HG03571 (cell line): ENCODE data around the gene ZBTB40.

Experiments used
- ATAC-seq: cut with Tn5 transposase; IDR thresholded peaks from one replicate; pipeline ENCODE4 v1.9.1; 2021; ENCODE audit not compliant: unreplicated experiment

ZBTB40 gene

DNA sequence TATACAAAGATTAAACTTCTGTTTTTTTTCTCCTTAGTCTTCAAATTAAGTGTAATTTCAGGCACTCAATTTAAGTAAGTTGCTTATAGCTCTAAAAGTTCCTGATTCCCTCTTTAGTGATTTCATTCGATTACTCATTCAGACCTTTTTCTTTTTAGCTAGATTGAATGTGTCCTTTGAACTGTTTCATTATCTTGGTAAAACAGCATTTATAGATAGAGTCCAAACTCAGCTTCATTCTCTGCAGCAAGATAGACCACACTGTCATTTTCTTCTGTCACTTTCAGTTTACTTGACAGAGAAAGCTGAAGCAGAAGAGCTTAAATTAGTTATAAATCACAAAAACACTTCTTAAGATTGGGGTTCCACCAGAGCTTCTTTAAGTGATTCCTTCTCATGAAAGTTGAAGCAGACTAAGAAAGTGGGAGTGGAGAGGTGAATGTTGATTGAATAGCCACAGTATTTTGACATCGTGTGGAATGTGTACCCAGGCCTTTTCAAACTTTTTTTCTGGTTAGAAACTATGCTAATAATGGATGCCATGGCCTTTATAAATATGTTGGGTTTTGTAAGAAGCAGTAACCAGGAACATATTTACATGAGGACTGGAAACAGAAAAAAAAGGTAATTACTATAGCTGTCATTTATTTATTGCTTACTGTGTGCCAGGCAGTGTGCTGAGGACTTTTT lies 52.2 kb downstream of the ZBTB40 start:
- ATAC-seq, result no peak

DNA sequence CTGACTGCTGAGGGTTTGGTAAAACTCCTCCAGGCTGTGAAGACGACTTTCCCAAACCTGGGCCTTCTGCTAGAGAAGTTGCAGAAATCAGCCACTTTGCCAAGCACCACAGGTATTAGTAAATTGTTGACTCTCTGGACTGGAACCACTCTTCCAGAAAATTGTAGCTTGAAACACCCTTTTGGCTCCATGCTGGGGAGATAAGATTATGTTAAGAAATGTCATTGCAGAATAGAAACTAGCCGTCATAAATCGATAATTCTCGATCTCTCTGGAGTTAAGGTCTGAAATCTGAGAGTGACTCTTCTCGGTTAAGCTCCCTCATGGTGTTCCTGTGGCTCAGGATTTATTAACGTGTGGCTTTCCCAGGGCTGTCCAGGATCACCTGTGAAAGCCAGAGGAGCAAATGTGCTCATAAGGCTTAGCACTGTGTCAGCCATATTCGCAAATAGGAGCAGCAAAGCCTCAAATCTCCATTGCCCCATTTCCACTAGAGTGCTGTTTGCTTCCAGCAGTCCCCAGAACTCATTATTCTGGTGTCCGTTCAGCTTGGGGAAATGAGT lies 54.6 kb downstream of the ZBTB40 start:
- no peak for ATAC-seq

DNA sequence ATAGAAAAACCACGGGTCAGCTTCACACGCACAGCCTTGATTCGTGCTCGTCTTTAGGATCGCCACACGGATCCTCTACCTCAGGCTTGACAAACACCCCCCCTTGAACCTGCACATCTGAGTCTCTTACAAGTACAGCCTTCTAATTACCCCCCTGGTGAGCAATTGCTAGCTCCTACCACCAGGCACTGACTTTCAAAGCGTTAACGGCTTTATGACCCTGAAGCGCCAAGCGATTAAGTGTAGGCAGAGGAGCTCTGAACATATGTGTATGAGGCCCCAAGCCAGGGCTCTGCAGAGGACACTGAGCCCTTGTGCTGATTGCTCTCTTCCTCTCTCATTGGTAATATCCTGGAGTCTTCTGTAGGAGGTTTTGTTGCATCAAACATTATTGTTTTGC lies 55.9 kb downstream of the ZBTB40 start:
- ATAC-seq, result no peak

DNA sequence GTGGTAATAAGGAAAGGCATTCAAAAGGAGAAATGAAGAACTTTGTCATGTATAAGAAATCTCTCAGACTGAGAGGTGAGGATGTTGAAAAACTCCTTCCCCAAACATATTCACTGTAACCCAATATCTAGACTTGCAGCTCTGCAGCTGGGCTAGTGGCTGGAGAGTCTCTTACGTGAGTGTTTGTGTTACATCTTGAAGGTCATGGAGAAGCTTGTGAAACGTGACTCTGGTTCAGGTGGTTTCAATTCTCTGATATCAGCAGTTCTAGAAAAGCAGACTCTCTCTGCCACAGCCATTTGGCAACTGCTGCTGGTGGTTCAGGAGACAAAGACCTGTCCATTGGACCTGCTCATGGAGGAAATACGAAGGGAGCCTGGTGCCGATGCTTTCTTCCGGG lies 56.7 kb downstream of the ZBTB40 start:
- no peak for ATAC-seq

DNA sequence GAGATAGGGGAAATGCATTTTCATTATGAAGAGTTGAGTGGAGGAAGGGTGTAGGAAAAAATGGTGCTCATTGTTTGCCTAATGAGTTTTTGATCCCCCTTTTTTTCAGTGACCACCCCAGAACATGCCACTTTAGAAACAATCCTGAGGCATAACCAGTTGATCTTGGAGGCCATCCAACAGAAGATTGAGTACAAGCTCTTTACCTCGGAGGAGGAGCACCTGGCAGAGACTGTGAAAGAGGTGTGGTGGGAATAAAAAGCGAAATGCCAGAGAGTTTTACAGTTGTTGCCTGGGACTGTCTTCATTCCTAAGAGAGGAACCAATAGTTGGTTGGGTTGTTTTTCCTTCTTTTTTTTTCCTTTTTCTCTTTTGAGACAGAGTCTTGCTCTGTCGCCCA lies 57.3 kb downstream of the ZBTB40 start:
- no peak for ATAC-seq

DNA sequence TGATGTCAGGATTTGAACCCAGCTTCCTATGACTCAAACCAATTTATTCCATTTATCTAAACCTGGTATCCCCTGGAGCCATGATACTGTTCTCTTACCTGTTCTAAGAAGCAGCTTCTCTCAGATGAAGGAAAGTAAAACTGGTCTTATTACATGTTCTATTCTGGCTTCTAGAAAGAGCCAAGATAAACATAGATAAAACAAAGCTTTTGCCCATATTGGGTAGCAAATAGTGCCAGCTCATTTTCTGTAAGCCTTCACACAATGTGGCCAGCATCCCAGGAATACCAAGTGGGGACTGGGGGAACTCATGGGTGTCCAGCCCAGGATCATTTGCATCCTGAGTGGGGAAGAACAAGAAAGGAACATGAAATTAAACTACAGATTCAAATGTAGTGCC lies 58.2 kb downstream of the ZBTB40 start:
- no peak for ATAC-seq

DNA sequence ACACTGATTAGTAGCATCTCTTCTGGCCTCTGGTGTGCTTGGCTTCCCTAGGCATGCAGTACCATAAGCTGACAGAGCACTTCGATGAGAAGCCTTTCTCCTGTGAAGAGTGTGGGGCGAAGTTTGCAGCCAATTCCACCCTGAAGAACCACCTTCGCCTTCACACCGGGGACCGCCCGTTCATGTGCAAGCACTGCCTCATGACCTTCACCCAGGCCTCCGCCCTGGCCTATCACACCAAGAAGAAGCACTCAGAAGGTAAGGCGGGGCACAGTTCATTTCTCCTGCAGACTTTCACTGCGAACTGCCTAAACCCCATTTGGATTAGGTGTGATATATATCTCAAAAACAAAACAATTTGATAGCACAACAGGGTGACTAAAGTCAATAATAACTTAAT lies 61.2 kb downstream of the ZBTB40 start:
- no peak for ATAC-seq

DNA sequence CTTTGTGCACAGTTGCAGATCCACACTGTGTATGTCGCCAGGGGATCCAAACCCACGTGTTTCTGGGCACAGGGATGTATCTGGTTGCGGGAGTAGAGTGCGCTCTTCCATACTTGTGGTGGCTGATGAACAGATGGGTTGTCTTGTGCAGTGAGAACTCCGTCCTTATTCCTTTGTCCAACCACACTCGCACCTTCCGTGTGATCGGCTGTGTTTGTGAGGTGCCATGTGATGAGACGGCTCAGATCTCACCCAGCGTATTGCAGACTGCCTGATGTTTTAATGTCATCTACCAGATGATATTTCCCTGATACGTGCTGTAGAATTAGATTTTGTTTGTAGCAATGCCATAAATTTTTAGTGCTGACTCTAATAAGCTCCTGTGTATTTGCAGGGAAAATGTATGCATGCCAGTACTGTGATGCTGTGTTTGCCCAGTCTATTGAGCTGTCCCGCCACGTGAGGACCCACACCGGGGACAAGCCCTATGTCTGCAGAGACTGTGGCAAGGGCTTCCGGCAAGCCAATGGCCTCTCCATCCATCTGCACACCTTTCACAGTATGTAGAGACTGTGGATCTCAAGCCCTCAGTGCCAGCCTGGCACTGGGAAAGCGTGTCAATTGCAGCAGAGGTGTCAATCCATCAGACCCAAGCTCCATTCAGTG lies 65.4 kb downstream of the ZBTB40 start:
- ATAC-seq, result no peak

DNA sequence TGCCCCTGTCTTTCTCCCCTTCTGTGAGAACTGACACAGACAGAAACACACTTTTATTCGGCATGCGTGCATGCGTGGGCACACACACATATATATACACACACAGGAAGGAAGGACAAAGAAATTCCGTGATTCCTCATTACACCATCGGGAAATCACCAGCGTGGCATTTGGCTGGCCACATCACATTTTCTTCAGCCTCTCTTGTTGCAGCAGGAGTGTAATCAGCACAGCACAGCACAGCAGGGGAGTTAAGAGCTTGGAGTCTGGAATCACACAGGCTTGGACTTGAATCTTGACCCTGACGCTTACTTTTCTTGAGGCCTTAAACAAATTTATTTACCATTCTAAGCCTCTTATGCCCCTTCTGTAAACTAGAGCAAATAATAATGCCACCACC lies 66.3 kb downstream of the ZBTB40 start:
- no peak for ATAC-seq

DNA sequence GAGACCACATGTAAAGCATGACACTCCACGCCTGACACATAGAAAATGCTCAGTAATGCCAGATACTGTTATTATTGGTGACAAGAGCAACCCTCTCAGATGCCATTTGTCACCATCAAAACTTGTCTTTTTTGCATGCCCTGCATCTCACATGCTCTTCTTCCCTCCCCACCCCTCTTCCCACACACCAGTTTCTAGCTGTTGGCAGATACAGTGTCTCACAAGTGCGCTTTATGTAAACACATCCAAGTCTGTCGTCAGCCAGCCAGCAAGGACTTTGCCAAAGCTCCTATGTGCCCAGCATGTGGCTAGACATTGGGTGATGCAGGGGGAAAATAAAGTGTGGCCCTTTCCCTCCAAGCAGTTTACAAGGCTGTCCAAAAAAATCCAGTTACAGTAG lies 66.7 kb downstream of the ZBTB40 start:
- no peak for ATAC-seq

DNA sequence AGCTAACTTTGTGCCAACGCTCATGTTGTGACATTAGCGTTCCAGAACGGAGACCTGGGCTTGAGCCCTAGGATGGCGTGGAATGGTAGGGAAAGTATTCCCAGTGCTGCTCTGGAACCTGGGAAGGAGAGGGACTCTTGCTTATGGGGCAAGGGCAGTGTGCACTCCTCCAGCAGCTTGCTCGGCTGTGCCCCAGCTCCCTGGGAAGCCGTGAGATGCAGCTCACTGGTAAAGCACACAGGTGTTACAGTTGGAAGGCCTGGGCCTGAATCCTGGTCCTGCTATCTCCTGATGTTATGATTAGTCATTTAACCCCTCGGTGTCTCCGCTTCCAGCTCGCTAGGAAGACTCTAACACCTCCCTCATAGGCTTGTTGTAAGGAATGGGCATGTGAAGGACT lies 69.2 kb downstream of the ZBTB40 start:
- ATAC-seq, result no peak

DNA sequence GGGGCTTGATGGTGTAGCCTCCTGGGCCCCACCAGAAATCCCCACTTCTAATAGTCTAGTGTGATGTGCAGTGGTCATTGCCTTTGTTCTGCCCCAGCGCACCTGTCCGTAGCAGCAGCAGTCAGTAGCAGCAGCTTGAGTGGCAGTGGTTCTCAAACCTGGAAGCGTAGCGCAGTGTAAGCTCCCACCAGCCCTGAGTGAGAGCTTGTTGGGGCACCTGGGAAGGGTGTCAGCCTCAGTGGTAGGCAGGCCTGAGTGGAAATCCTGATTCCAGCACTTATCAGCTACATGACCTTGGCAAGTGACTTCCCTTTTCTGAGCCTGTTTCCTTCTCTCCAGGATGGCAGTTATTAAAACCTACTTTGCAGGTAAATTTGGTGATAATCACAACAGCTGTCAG lies 70.0 kb downstream of the ZBTB40 start:
- ATAC-seq, result no peak

DNA sequence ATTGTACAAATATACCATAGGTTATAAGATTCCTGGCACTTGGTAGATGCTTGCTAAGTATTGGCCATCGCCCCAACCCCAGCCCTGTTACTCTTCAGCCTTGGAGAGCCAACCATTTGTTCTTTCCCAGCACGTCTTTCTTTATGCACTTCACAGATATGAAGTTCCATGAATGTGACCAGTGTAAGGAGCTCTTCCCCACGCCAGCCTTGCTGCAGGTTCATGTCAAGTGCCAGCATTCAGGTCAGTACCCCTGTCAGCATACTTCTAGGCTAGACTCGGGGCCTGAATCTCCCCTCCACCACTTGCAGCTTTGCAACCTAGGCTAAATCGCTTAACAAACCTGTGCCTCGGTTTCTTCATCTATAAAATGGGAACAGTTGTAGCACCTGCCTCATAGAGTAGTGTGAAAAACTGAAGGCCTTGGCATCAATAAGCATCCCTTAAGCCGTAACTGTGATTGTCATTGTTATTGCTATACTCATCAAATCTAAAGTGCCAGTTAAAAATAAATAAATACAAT lies 70.6 kb downstream of the ZBTB40 start:
- ATAC-seq, result no peak

DNA sequence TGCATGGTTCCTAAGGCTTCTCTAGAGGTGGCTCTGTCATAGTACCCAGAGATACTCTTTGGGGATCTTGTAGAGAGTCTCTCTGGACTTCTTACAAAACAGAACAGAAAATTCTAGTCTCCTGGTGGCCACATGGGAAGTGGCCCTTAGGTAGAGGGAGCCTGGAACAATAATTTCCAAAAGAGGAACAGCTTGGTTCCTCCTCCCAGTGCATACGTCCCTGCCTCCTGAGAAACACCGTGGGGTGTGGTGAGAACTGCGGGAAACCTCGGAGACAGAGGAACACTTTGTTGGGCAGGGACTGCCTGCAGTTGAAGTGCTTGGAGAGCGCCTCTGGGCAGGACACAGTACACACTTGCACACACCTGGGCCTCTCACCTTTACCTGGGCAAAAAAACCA lies 72.8 kb downstream of the ZBTB40 start:
- no peak for ATAC-seq

DNA sequence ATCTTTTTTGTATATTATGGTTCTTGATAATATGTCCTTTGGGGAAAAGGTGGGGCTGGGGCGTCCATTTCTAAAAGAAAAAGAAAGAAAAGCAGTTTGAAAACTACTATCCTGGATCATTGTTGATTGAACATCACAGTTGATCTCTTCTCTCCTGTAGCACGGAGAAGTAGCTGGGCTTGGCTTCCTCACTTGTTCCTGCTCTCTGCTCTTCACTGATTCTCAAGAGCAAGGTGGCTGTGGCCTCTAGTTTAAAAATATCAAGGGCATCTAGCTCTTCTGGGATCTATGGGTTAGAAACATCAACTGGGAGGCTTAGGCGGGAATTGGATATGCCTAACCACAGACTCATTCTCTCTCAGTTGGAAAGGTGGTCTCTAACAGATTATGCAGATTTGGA lies 73.6 kb downstream of the ZBTB40 start:
- no peak for ATAC-seq

DNA sequence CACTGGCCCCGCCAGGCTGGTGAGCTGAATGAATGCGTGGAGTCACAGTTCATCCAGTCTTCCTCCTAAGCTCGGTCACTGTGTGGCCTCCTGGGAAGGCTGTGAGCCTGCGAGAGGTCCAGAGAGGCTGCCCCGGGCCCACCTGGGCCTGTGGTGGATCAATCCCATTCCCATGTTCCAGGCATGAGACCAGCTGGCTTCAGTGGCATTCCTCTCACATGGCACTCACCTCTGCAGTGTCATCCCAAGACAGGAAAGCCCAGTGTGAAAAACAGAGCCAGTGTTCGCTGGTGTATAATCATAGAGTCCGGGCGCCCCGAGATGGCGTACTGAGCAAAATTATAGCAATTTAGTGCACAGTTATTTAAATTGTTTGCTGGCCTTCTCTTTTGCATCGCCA lies 74.0 kb downstream of the ZBTB40 start:
- ATAC-seq, result no peak

DNA sequence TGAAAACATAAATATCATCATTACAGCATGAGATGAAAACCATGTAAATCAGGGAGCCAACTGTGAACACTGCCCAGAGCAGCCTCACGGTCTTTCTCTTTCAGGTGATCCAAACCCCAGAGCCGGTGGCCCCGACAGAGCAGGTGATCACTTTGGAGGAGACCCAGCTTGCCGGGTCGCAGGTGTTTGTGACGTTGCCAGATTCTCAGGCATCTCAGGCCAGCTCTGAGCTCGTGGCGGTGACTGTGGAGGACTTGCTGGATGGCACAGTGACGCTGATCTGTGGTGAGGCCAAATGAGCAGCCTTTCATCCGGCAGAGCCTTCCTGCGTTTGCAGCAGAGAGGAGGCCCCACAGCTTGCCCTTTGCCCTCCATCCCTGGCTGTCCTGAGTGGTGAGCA lies 74.4 kb downstream of the ZBTB40 start:
- no peak for ATAC-seq

DNA sequence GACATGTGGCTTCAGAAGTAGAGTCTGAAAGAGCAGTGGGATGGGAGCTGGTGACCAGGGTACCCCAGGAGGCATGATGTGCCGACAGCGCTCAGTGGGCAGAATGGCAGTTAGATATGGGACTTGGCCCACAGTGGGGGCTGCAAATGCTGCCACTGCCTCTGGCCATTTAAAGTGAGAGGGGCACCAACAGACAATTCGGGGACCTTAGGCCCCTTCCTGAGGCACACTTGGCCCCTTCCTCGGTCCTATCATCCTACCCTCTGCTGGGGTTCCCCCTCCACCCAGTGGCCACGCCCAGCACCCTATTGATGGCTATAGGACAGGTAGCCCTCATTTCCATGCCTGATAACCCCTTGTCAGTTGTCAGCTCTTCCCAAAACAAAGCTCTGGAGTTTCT lies 75.0 kb downstream of the ZBTB40 start:
- ATAC-seq, result no peak

DNA sequence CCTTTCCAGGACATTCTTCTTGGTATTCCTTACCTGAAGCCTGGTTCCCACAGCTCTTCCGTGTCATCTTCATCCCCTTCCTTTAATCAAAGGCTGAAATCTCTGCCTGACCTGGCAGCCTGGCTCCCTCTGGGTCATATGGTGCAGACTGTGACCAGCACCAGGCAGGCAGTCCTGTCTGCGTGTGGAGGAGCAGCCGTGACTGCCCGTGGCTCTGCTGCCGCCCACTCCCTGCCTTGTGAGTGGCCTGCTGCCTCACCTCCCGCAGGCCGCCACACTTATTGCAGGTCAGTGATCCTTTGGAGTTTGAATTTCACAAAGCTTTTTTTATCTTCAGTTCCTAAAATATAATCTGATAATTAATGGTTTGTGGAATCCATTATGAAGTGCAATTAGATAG lies 75.5 kb downstream of the ZBTB40 start:
- no peak for ATAC-seq

DNA sequence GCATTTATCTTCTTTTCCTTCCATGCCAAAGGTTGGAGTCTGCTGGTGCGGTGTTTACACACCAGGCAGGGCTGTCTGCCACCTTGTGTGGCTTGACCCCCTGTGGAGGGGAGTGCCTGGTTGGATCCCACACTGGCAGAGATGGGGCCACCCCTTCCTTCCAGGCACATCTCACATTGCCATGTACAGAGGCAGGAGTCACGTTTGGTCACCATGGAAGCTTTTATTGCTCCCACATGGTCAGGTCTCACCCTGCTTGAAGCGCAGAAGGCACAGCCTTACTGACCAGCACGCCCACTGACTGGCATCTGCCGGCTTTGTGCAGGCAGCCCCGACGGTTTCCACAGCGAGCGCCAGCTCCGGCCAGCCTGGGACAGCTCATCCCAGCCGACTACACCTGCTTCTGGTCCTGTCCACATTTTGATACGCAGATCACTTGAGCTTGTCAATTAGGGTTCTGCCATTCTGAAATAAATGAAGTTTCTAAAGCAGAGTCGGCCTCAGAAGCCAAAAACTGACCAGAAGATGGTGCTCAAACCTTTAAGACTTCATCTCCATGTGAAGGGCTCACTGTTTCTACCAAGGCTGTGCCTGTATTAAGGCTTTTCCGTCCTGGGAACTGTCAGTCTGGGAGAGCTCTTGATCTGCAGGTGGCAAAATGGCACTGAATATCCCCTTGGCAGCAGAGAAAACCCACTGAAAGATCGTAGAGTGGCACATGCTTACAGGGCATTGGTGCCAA lies 76.1 kb downstream of the ZBTB40 start:
- no peak for ATAC-seq

DNA sequence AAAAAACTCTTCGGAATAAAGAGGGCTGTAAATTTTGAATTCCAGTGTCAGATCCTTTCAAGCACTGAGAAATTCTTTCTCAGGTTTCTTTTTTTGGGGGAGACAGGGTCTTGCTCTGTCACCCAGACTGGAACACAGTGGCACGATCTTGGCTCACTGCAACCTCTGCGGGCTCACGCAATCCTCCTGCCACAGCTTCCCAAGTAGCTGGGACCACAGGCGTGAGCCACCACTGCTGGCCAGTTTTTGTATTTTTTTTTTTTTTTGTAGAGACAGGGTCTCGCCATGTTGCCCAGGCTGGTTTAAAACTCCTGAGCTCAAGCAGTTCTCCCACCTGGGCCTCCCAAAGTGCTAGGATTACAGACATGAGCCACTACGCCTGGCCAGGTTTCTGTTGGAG lies 76.8 kb downstream of the ZBTB40 start:
- no peak for ATAC-seq
